ENCODE measurements around the gene UBN1. TPM values are rescaled to one million over a fixed set of nuclear protein-coding genes. Genes with fewer than 3 reads are reported as not detected.
"Not testable (repeated sequence)": the region's sequence is repeated elsewhere in the genome, so short reads cannot be mapped to it uniquely, and the experiment has no call there.

Gene UBN1
- total RNA-seq, 4 donors from 2014 or later: 24.5 to 47.4 (median 29.2) TPM

GRCh38 chr16:4926928-4927327, 79.6 kb downstream of the UBN1 start:
- TF ChIP-seq CTCF (IDR thresholded peaks at IDR 0.05) (no peak), EP300 (IDR thresholded peaks at IDR 0.05) (no peak), POLR2A (IDR thresholded peaks at IDR 0.05) (no peak)
- WGBS, 2 donors: 92 to 96% methylated on average over 2 of the region's 2 CpGs
- H3K4me1 ChIP-seq: peaks cover 0 to 24% (median 3%) of the 10 kb centered on the region in 4 donors
- no peak overlapping the region for H3K27ac ChIP-seq
- no peak overlapping the region for H3K4me3 ChIP-seq
- no peak for DNase-seq (ENCODE audit: low spot score in 2 of 2)
- peaks cover 0 to 15% (median 0%) of the 10 kb centered on the region in 3 donors for H3K36me3 ChIP-seq
- no peaks in the 10 kb centered on the region for H3K27me3 ChIP-seq
- H3K9me3 ChIP-seq: peaks cover 0 to 22% (median 0%) of the 10 kb centered on the region in 4 donors

DNA sequence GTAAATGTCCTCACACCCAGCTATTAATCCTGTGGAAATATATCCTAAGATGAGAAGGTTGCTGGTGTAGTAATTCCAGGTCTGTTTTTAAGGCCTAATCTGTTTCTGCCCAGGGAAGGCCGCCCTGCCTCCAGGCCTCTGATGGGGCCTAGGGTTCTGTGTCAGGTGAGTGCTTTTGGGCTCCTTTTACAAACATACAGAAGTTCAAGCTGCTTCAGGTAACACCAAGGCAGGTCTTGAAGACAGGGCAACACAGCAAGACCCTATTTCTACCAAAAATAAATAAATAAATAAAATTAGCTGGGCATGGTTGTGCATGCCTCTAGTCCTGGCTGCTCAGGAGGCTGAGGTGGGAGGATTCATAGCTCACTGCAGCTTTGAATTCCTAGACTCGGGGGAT, 80.4 kb downstream of the UBN1 start:
- Histone ChIP-seq H3K27me3 (no peaks in the 10 kb centered on the region), H3K4me1 (peaks cover 0 to 24% (median 3%) of the 10 kb centered on the region in 4 donors), H3K4me3 (no peak overlapping the region), H3K27ac (no peak overlapping the region), H3K9me3 (peaks cover 0 to 22% (median 0%) of the 10 kb centered on the region in 4 donors), H3K36me3 (peaks cover 0 to 15% (median 0%) of the 10 kb centered on the region in 3 donors)
- TF ChIP-seq EP300 (IDR thresholded peaks at IDR 0.05): no peak
- TF ChIP-seq POLR2A (IDR thresholded peaks at IDR 0.05): no peak
- TF ChIP-seq CTCF (IDR thresholded peaks at IDR 0.05): no peak
- WGBS, 2 donors: 61 to 75% methylated on average over 2 of the region's 2 CpGs
- no peak for DNase-seq (ENCODE audit: low spot score in 2 of 2)

DNA sequence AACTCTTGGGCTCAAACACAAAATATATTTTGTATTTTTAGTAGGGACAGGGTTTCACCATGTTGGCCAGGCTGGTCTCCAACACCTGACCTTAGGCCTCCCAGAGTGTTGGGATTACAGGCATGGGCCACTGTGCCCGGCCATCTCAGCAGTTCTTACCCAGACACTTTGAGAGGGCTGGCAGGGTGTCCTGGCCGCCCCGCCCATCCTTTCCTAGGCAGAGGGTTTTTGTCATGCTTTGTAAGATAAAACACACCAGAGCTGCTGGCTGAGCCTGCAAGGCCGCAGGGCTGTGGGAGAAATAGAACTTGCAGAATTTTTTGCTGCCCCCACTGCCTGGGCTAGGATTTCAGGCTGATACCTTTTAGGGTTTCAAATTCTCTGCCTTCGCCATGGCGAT, 80.9 kb downstream of the UBN1 start:
- Histone ChIP-seq H3K27me3 (no peaks in the 10 kb centered on the region), H3K9me3 (peaks cover 0 to 22% (median 0%) of the 10 kb centered on the region in 4 donors), H3K27ac (no peak overlapping the region), H3K4me3 (no peak overlapping the region), H3K36me3 (peaks cover 0 to 15% (median 0%) of the 10 kb centered on the region in 3 donors), H3K4me1 (peaks cover 0 to 26% (median 3%) of the 10 kb centered on the region in 4 donors)
- DNase-seq (ENCODE audit: low spot score in 2 of 2): no peak
- WGBS, 2 donors: 85 to 88% methylated on average over 6 of the region's 6 CpGs
- TF ChIP-seq POLR2A (IDR thresholded peaks at IDR 0.05): no peak

- peaks cover 0 to 35% (median 3%) of the 10 kb centered on the region in 4 donors for H3K4me1 ChIP-seq
- H3K27ac ChIP-seq; H3K27me3 ChIP-seq; DNase-seq (ENCODE audit: low spot score in 2 of 2); H3K4me3 ChIP-seq: not testable (repeated sequence)
- peaks cover 0 to 22% (median 0%) of the 10 kb centered on the region in 4 donors for H3K9me3 ChIP-seq
- peaks cover 0 to 15% (median 0%) of the 10 kb centered on the region in 3 donors for H3K36me3 ChIP-seq
- 93 to 96% methylated on average over 4 of the region's 4 CpGs for WGBS, 2 donors
These were observed 82.3 kb downstream of the UBN1 start for GRCh38 chr16:4929619-4930018.

- H3K36me3 ChIP-seq: peaks cover 0 to 15% (median 0%) of the 10 kb centered on the region in 3 donors
- H3K4me3 ChIP-seq: no peak overlapping the region
- H3K27ac ChIP-seq: no peak overlapping the region
- no peak for DNase-seq (ENCODE audit: low spot score in 2 of 2)
- TF ChIP-seq POLR2A (IDR thresholded peaks at IDR 0.05) (no peak), EP300 (IDR thresholded peaks at IDR 0.05) (no peak), CTCF (IDR thresholded peaks at IDR 0.05) (no peak)
- 55 to 71% methylated on average over 6 to 11 of the region's 11 CpGs for WGBS, 2 donors
- peaks cover 0 to 21% of the 10 kb centered on the region in 2 donors for H3K27me3 ChIP-seq
- peaks cover 0 to 17% (median 0%) of the 10 kb centered on the region in 4 donors for H3K9me3 ChIP-seq
- peaks cover 0 to 39% (median 6%) of the 10 kb centered on the region in 4 donors for H3K4me1 ChIP-seq
These were observed 84.1 kb downstream of the UBN1 start for GRCh38 chr16:4931381-4931780.

Other genes with a start within 250 kb of the UBN1 start
- gene UBALD1, start 232.6 kb upstream of the UBN1 start, total RNA-seq: 10 to 100 TPM in 2 of 4 donors, 1 to 10 TPM in 2; 6.5 to 22.8 (median 9.8) TPM
- 10 to 100 TPM; 37.5 to 59.1 (median 42.7) TPM for gene MGRN1, start 222.7 kb upstream of the UBN1 start, total RNA-seq
- gene NUDT16L1, start 153.9 kb upstream of the UBN1 start, total RNA-seq: 10 to 100 TPM; 30.3 to 63.7 (median 48.5) TPM
- 10 to 100 TPM; 29.3 to 58.8 (median 51.8) TPM for gene ANKS3, start 113.2 kb upstream of the UBN1 start, total RNA-seq
- gene DNAAF8, start 112.9 kb upstream of the UBN1 start, total RNA-seq: 10 to 100 TPM in 1 of 4 donors, 1 to 10 TPM in 1, under 1 TPM in 2; 0.21 to 15.3 (median 0.74) TPM
- 10 to 100 TPM; 20.3 to 43.2 (median 34.4) TPM for gene ZNF500, start 80.3 kb upstream of the UBN1 start, total RNA-seq
- not detected for gene SEPTIN12, start 59.1 kb upstream of the UBN1 start, total RNA-seq
- not detected for gene SMIM22, start 52.1 kb upstream of the UBN1 start, total RNA-seq
- 10 to 100 TPM; 10.5 to 28.5 (median 16.8) TPM for gene ROGDI, start 44.8 kb upstream of the UBN1 start, total RNA-seq
- gene GLYR1, start 193 bp upstream of the UBN1 start, total RNA-seq: 10 to 100 TPM; 42.0 to 59.4 (median 50.9) TPM
- gene PPL, start 89.7 kb downstream of the UBN1 start, total RNA-seq: 100 to 1,000 TPM in 3 of 4 donors, 10 to 100 TPM in 1; 52.2 to 246 (median 200) TPM
- gene SEC14L5, start 110.8 kb downstream of the UBN1 start, total RNA-seq: 10 to 100 TPM; 12.0 to 29.0 (median 13.6) TPM
- 100 to 1,000 TPM in 1 of 4 donors, 10 to 100 TPM in 3; 37.5 to 104 (median 43.8) TPM for gene NAGPA, start 186.5 kb downstream of the UBN1 start, total RNA-seq
- gene C16orf89, start 218.5 kb downstream of the UBN1 start, total RNA-seq: 10 to 100 TPM in 3 of 4 donors, 1 to 10 TPM in 1; 6.3 to 39.0 (median 17.8) TPM
- 10 to 100 TPM; 15.9 to 25.5 (median 22.9) TPM for gene ALG1, start 224.4 kb downstream of the UBN1 start, total RNA-seq

Measured in tibial nerve (tissue), 4 donors.